Keratinocyte (primary cell): ENCODE measurements around the gene ANKRD23. TPM values are rescaled to one million over a fixed set of nuclear protein-coding genes. Genes with fewer than 3 reads are reported as not detected.

ENCODE experiments used
- DNase-seq: peaks from one replicate; pipeline ENCODE4 v3.0.0-alpha.2; 2011; ENCODE audit warnings: low read depth, missing footprints, low spot score
- FAIRE-seq: peaks from 2 replicates; lab custom pipeline; 2011; peaks lifted over from hg19 to GRCh38; lab: Jason Lieb, UNC
- H2AFZ ChIP-seq: 2 replicates; pipeline ENCODE4 v1.6.0; 2012; ENCODE audit warnings: low read length, control low read depth, inconsistent platforms; ENCODE audit not compliant: control insufficient read depth
- H3K27ac ChIP-seq: 2 replicates; pipeline ENCODE4 v1.5.1; 2011; ENCODE audit warnings: low read length; ENCODE audit not compliant: control insufficient read depth, insufficient read depth
- H3K27me3 ChIP-seq: 3 replicates; pipeline ENCODE4 v1.6.0; 2011; ENCODE audit warnings: low read length; ENCODE audit not compliant: control insufficient read depth, insufficient read depth; ENCODE audit errors: extremely low read depth
- H3K36me3 ChIP-seq, 2 experiments: 2 replicates in 1 of 2; 3 replicates in 1 of 2; pipeline ENCODE4 v1.5.1; 2011; ENCODE audit warnings: low read length in 2 of 2, mild to moderate bottlenecking in 1 of 2; ENCODE audit not compliant: control insufficient read depth in 2 of 2, insufficient read depth in 2 of 2; ENCODE audit errors: extremely low read depth in 1 of 2
- H3K4me1 ChIP-seq: 3 replicates; pipeline ENCODE4 v1.5.1; 2011; ENCODE audit warnings: low read length; ENCODE audit not compliant: control insufficient read depth, insufficient read depth; ENCODE audit errors: extremely low read depth
- H3K4me2 ChIP-seq: 3 replicates; pipeline ENCODE4 v1.6.0; 2011; ENCODE audit warnings: low read depth, low read length; ENCODE audit not compliant: control insufficient read depth, insufficient read depth; ENCODE audit errors: extremely low read depth
- H3K4me3 ChIP-seq, 3 experiments: fragments of 200-600 bp in 1 of 3; sonication (generic) in 1 of 3; 2 replicates in 2 of 3; 3 replicates in 1 of 3; pipeline ENCODE4 v1.5.1; 2011 to 2016; ENCODE audit warnings: low read length in 3 of 3, mild to moderate bottlenecking in 3 of 3, control low read depth in 2 of 3, inconsistent platforms in 1 of 3, low read depth in 1 of 3, mixed read lengths in 1 of 3, mixed run types in 1 of 3, moderate library complexity in 1 of 3; ENCODE audit not compliant: control insufficient read depth in 2 of 3, insufficient read depth in 2 of 3; ENCODE audit errors: extremely low read depth in 1 of 3
- H3K79me2 ChIP-seq: 2 replicates; pipeline ENCODE4 v1.6.0; 2012; ENCODE audit warnings: low read length; ENCODE audit not compliant: control insufficient read depth, insufficient read depth
- H3K9ac ChIP-seq: 3 replicates; pipeline ENCODE4 v1.6.0; 2011; ENCODE audit warnings: low read length; ENCODE audit not compliant: control insufficient read depth, insufficient read depth; ENCODE audit errors: extremely low read depth
- H3K9me1 ChIP-seq: 3 replicates; pipeline ENCODE4 v1.6.0; 2011; ENCODE audit warnings: low read length; ENCODE audit not compliant: control insufficient read depth, insufficient read depth; ENCODE audit errors: extremely low read depth
- H3K9me3 ChIP-seq: 2 replicates; pipeline ENCODE4 v1.5.1; 2012; ENCODE audit warnings: low read depth, low read length; ENCODE audit not compliant: control insufficient read depth
- H4K20me1 ChIP-seq: 3 replicates; pipeline ENCODE4 v1.6.0; 2011; ENCODE audit warnings: low read length; ENCODE audit not compliant: control insufficient read depth, insufficient read depth; ENCODE audit errors: extremely low read depth
- CTCF ChIP-seq, 3 experiments: IDR thresholded peaks in 1 of 3; conservative IDR thresholded peaks in 1 of 3; optimal IDR thresholded peaks in 1 of 3; 2 replicates in 2 of 3; 3 replicates in 1 of 3; pipeline versions ENCODE3 to v1.5.1; 2011; ENCODE audit warnings: low read length in 3 of 3, mild to moderate bottlenecking in 3 of 3, moderate library complexity in 2 of 3, control low read depth in 1 of 3, inconsistent platforms in 1 of 3; ENCODE audit not compliant: insufficient read depth in 2 of 3; ENCODE audit errors: extremely low read depth in 1 of 3
- EZH2 ChIP-seq: IDR thresholded peaks from one replicate; pipeline ENCODE4 v1.6.1; 2012; ENCODE audit warnings: inconsistent platforms, mild to moderate bottlenecking, low read length, moderate library complexity
- dilution Hi-C: fragments of 300-500 bp; cut with MboI; formaldehyde crosslinking; loops from one replicate; pipeline ENCODE4 v1.7.0; 2020; ENCODE audit warnings: low sequenced_read_pairs; ENCODE audit not compliant: extremely low pct_ligation_motif_present
- polyA plus RNA-seq, 5 experiments: library from polyadenylated mRNA; depleted of rRNA in 3 of 5; stranded (reverse) in 3 of 5; stranded (forward) in 1 of 5; unstranded in 1 of 5; fragments of >200 nt; gene quantifications; 1 replicate in 1 of 5; 2 replicates in 3 of 5; 3 replicates in 1 of 5; pipeline versions ENCODE4 v1.2.1 to v1.2.3, GENCODE V29; 2011 to 2012; ENCODE audit warnings: missing spikeins in 2 of 5, low read depth in 1 of 5, low replicate concordance in 1 of 5

The ANKRD23 gene
- polyA plus RNA-seq, 1 donor (not counting 4 experiments of a cell fraction or from before 2014, with no cell fraction given), result 1.4 TPM

DNA sequence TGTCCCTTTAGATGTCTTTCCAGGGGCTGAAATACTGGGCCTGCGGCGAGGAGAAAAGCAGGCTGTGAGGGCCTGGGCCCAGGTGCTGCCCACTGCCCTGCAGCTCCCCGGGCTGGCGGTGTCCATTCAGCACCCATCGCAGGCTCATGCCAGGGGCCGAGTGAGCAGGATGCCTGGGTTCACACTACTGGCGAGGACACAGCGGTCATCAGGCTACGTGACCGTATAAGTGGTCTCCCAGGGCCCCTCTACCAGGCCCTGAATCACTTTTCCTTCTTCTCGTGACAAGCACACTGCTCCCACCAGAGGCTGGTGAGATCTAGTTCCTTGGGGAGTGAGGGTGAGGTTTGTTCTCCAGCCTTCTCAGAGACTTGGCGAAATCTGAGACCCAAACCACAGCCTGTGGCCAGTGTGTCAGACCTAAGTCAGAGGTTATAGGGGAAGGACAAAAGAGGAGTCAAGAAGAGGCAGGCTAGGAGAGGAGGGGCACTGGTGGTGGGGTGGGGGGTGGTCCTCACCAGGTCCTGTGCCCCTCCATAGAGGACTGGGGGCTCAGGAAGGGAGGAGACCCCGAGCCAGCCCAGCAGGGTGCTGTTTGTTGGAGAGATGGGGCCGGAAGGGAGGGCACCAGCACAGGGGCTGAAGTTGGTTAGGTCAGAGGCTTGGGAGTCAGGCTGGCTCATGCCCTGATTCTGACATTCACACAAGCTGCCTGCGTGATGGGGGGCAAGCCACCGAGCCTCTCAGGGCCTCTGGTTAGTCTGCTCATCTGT, 32.6 kb upstream of the ANKRD23 start:
- H3K27me3 ChIP-seq, result peaks cover 3% of the 10 kb centered on the region
- H3K36me3 ChIP-seq, result no peaks in the 10 kb centered on the region
- H3K27ac ChIP-seq, result no peak overlapping the region
- FAIRE-seq (no peak), DNase-seq (no peak)
- no peak overlapping the region for H3K4me3 ChIP-seq
- H3K9ac ChIP-seq, result no peak overlapping the region
- dilution Hi-C loops, result no loop called here
- no peaks in the 10 kb centered on the region for H3K79me2 ChIP-seq
- H3K9me3 ChIP-seq, result no peaks in the 10 kb centered on the region
- TF ChIP-seq CTCF (optimal IDR thresholded peaks at IDR 0.05 in 1 of 3, IDR thresholded peaks at IDR 0.05 in 1 of 3, conservative IDR thresholded peaks at IDR 0.05 in 1 of 3; ENCODE audit: extremely low read depth in 1 of 3, insufficient read depth in 2 of 3, low read length in 3 of 3) (no peak), EZH2 (no peak)
- H3K9me1 ChIP-seq, result peaks cover 3% of the 10 kb centered on the region
- H3K4me1 ChIP-seq, result peaks cover 22% of the 10 kb centered on the region
- H3K4me2 ChIP-seq, result no peak overlapping the region
- no peak overlapping the region for H2AFZ ChIP-seq
- H4K20me1 ChIP-seq, result no peaks in the 10 kb centered on the region

DNA sequence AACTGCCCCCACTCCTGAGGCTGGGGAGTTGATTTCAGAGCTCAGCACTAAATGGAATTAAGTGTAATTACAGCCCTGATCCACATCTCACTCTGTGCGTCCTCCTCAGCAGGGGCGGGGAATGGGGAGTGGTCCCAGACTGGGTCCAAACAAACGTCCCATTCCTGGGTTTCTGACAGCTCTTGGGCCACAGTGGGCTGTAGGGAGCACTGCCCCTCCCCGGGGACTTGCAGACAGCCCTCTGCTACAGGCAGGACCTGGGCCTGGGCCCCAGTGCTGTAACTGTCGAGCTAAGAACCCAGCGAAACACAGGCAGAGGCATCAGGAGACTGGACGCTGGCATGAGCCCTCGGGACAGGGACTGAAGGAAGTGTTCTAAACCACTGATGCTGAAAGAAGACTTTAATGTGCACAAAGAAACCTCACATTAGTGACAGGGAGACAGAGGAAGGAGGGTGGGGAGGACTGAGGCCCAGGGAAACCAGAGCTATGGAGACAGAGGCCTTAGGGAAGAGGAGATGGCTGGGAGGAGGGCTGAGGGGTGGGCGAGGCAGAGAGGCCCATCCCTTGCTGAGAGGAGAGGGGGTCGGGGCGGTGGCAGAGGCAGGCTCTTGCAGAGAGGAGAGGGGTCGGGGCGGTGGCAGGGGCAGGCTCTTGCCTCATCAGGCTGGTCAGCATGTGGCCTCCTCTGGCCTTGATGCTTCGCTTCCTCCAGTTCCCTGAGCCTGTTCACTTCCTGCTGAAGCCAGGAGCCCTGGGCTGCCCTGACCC, 31.9 kb upstream of the ANKRD23 start:
- dilution Hi-C loops, result no loop called here
- TF ChIP-seq CTCF (optimal IDR thresholded peaks at IDR 0.05 in 1 of 3, IDR thresholded peaks at IDR 0.05 in 1 of 3, conservative IDR thresholded peaks at IDR 0.05 in 1 of 3; ENCODE audit: extremely low read depth in 1 of 3, insufficient read depth in 2 of 3, low read length in 3 of 3), result no peak
- TF ChIP-seq EZH2, result no peak
- H3K9me1 ChIP-seq, result peaks cover 3% of the 10 kb centered on the region
- no peaks in the 10 kb centered on the region for H4K20me1 ChIP-seq
- peaks cover 27% of the 10 kb centered on the region for H3K4me1 ChIP-seq
- FAIRE-seq, result no peak
- H3K4me3 ChIP-seq, result no peak overlapping the region
- DNase-seq, result no peak
- H3K9ac ChIP-seq, result no peak overlapping the region
- no peak overlapping the region for H3K27ac ChIP-seq
- H3K4me2 ChIP-seq, result no peak overlapping the region
- no peak overlapping the region for H2AFZ ChIP-seq
- peaks cover 3% of the 10 kb centered on the region for H3K27me3 ChIP-seq
- no peaks in the 10 kb centered on the region for H3K79me2 ChIP-seq
- no peaks in the 10 kb centered on the region for H3K36me3 ChIP-seq
- H3K9me3 ChIP-seq, result no peaks in the 10 kb centered on the region
